ENCODE results near the gene SEPTIN10. TPM values are rescaled to one million over a fixed set of nuclear protein-coding genes. Genes with fewer than 3 reads are reported as not detected.

The SEPTIN10 gene
- total RNA-seq, 2 donors from 2014 or later = 41.5 to 69.8 TPM

DNA sequence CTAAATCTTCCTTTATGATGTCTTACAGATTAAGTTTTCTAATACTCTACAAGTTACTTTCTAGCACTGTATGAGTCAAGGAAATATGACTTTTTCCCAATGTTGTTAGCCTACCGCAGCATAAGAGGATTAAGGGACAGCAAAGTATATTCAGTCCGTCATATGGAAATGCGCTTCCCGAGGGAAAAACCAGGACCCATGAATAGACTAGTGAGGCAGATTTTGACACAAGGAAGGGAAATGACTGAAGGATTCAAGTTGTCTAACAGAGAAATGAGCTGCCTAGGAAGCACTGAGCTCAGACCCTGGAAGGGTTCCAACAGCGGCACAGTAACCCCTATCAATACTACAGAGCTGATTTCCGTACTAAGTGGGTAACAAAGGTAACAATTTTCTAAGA is 12.0 kb downstream of the SEPTIN10 start:
- Histone ChIP-seq H3K36me3 (no peaks in the 10 kb centered on the region), H3K27ac (no peak overlapping the region), H3K9ac (ENCODE audit: low read depth in 2 of 2, low read length in 2 of 2) (no peak overlapping the region), H3K4me3 (no peak overlapping the region), H3K4me1 (no peaks in the 10 kb centered on the region), H3K27me3 (no peaks in the 10 kb centered on the region), H3K9me3 (no peaks in the 10 kb centered on the region)
- intact Hi-C loops (cut with DNase I) = no loop called here
- TF ChIP-seq, protein P1, sequence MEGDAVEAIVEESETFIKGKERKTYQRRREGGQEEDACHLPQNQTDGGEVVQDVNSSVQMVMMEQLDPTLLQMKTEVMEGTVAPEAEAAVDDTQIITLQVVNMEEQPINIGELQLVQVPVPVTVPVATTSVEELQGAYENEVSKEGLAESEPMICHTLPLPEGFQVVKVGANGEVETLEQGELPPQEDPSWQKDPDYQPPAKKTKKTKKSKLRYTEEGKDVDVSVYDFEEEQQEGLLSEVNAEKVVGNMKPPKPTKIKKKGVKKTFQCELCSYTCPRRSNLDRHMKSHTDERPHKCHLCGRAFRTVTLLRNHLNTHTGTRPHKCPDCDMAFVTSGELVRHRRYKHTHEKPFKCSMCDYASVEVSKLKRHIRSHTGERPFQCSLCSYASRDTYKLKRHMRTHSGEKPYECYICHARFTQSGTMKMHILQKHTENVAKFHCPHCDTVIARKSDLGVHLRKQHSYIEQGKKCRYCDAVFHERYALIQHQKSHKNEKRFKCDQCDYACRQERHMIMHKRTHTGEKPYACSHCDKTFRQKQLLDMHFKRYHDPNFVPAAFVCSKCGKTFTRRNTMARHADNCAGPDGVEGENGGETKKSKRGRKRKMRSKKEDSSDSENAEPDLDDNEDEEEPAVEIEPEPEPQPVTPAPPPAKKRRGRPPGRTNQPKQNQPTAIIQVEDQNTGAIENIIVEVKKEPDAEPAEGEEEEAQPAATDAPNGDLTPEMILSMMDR (IDR thresholded peaks at IDR 0.05) = no peak
- no peak for DNase-seq

DNA sequence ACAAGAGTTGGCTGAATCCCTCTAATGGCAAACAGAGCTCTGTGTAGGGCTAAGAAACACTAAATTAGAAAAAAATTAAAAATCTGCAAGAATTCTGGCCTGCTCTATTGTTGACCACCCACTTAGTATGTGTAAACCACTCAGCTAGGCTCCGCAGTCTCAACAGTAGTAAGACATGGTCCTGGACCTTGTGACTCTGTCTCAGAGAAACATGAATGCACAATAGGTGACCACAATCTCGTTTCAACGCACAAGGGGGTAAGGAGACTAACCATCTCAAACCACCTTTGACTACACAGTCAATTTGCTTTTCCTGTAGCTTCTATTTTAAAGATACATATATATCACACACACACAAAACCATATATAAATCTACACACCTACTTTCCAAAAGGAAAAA is 16.5 kb downstream of the SEPTIN10 start:
- no peaks in the 10 kb centered on the region for H3K36me3 ChIP-seq

DNA sequence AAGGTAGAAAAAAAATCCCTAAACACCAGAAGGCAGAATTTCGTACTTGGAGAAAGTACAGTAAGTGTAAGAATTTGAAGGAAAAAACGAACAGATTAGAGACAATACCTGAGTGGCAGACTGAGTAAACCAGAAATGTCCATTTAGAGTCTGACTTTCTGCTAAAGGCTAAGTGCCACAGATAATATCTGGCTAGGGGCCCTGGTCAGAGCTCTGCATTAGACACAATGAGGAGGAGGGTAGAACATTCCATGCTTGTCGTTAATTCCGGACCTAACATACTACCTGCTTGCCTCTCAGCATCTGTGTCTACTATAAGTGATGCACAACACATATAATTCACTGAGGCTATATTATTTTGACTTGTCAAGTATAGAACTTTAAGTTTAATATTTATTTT is 18.1 kb downstream of the SEPTIN10 start:
- DNase-seq = no peak
- H3K4me3 ChIP-seq = no peak overlapping the region
- H3K9ac ChIP-seq (ENCODE audit: low read depth in 2 of 2, low read length in 2 of 2) = no peak overlapping the region
- no peaks in the 10 kb centered on the region for H3K27me3 ChIP-seq
- no peaks in the 10 kb centered on the region for H3K9me3 ChIP-seq
- TF ChIP-seq, protein P1 (IDR thresholded peaks at IDR 0.05) = no peak
- no peak overlapping the region for H3K27ac ChIP-seq
- intact Hi-C loops (cut with DNase I) = no loop called here
- no peaks in the 10 kb centered on the region for H3K36me3 ChIP-seq
- no peaks in the 10 kb centered on the region for H3K4me1 ChIP-seq

More for the DNA sequence above, 16.5 kb downstream of the SEPTIN10 start:
- DNase-seq = no peak
- H3K4me1 ChIP-seq = no peaks in the 10 kb centered on the region
- H3K4me3 ChIP-seq = no peak overlapping the region
- H3K27ac ChIP-seq = no peak overlapping the region
- no peaks in the 10 kb centered on the region for H3K27me3 ChIP-seq
- TF ChIP-seq, protein P1 (IDR thresholded peaks at IDR 0.05) = no peak
- no peak overlapping the region for H3K9ac ChIP-seq (ENCODE audit: low read depth in 2 of 2, low read length in 2 of 2)
- intact Hi-C loops (cut with DNase I) = no loop called here
- no peaks in the 10 kb centered on the region for H3K9me3 ChIP-seq

DNA sequence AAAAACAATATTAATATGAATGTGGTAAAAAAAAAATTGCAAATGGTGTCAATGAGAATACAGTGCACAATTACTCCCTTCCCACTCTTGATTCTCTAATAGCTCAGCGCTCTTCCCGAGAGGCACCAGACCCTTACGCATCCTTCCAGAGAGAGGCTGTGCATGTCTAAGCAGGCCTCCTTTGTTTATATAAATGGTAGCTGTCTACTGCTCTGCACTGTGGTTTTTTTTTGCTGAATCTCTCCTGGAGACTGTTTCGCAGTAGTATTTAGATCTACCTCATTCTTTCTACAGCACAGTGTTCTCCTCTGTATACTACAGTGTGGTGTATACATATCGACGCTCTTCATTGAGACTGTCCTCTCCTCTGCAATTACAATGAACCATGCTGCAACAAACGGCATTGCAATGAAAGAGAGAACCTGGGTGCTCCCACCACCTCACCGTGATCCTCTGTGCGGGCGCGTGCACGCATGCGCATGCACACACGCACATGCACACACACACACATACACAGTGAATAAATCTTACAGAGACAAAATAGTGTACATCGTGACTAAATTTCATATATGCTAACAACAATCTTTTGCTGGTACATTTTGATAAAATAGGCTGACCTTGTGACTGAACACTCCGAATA is 19.4 kb downstream of the SEPTIN10 start:
- no peak overlapping the region for H3K4me3 ChIP-seq
- DNase-seq = no peak
- no peaks in the 10 kb centered on the region for H3K36me3 ChIP-seq
- no peaks in the 10 kb centered on the region for H3K4me1 ChIP-seq
- H3K27ac ChIP-seq = no peak overlapping the region
- H3K9me3 ChIP-seq = no peaks in the 10 kb centered on the region
- no peak overlapping the region for H3K9ac ChIP-seq (ENCODE audit: low read depth in 2 of 2, low read length in 2 of 2)
- intact Hi-C loops (cut with DNase I) = no loop called here
- TF ChIP-seq, protein P1 (IDR thresholded peaks at IDR 0.05) = no peak
- H3K27me3 ChIP-seq = no peaks in the 10 kb centered on the region

DNA sequence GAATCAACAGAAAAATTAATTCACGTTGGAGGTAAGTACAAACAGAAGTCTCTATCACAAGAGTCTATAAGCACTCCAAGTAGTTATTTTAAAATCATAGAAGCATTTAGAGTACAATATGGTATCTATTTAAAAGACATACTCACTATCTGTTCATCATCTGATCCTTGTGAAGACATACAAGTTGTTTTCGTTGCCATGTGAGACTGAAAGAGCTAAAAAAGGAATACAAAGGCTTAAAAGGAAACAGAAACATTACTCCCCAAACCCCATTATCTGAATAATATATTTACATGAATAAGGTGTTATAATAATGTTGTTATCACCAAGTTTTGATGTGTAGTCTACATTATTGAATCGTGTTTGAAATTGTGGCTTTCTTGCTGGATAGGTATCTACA is 20.9 kb downstream of the SEPTIN10 start:
- no peak overlapping the region for H3K4me3 ChIP-seq
- H3K27ac ChIP-seq = no peak overlapping the region
- H3K9ac ChIP-seq (ENCODE audit: low read depth in 2 of 2, low read length in 2 of 2) = no peak overlapping the region
- no peaks in the 10 kb centered on the region for H3K9me3 ChIP-seq
- DNase-seq = no peak
- no peaks in the 10 kb centered on the region for H3K36me3 ChIP-seq
- no peaks in the 10 kb centered on the region for H3K27me3 ChIP-seq
- intact Hi-C loops (cut with DNase I) = no loop called here
- no peaks in the 10 kb centered on the region for H3K4me1 ChIP-seq
- TF ChIP-seq, protein P1 (IDR thresholded peaks at IDR 0.05) = no peak

All from colonic mucosa (tissue), 4 donors.